Heart right ventricle (tissue), 16 donors: ENCODE measurements around the gene TEAD1. TPM values are rescaled to one million over a fixed set of nuclear protein-coding genes. Genes with fewer than 3 reads are reported as not detected.

Source experiments
- ATAC-seq, 8 donors: fragments of 200-7000 bp; cut with Tn5 transposase; one replicate each; pipeline ENCODE4 v1.9.1; 2020; ENCODE audit warnings: mild to moderate bottlenecking in 8 of 8, moderate library complexity in 8 of 8, moderate number of reproducible peaks in 1 of 8
- DNase-seq, 2 donors: peaks; one replicate each; pipeline ENCODE4 v3.0.0-alpha.2; 2020
- H3K27ac ChIP-seq, 10 donors: fragments of 200-600 bp; sonication (generic) in 2 of 10; one replicate each; pipeline versions ENCODE4 v1.5.0 to v1.8.0; 2020 to 2022; ENCODE audit warnings: mild to moderate bottlenecking in 3 of 10
- H3K27me3 ChIP-seq, 7 donors: fragments of 200-600 bp; one replicate each; pipeline ENCODE4 v1.8.0; 2021 to 2022; ENCODE audit warnings: mild to moderate bottlenecking in 2 of 7
- H3K36me3 ChIP-seq, 9 donors: fragments of 200-600 bp; sonication (generic) in 1 of 9; one replicate each; pipeline versions ENCODE4 v1.5.0 to v1.8.0; 2020 to 2022; ENCODE audit warnings: mild to moderate bottlenecking in 2 of 9
- H3K4me1 ChIP-seq, 9 donors: fragments of 200-600 bp; sonication (generic) in 1 of 9; one replicate each; pipeline versions ENCODE4 v1.5.0 to v1.8.0; 2020 to 2022; ENCODE audit warnings: mild to moderate bottlenecking in 4 of 9
- H3K4me3 ChIP-seq, 10 donors: fragments of 200-600 bp; sonication (generic) in 2 of 10; one replicate each; pipeline versions ENCODE4 v1.5.0 to v1.8.0; 2020 to 2022; ENCODE audit warnings: mild to moderate bottlenecking in 7 of 10, moderate library complexity in 2 of 10
- H3K9me3 ChIP-seq, 11 donors: fragments of 200-600 bp in 10 of 11; sonication (generic) in 2 of 11; one replicate each; pipeline versions ENCODE4 v1.5.0 to v1.8.0; 2013 to 2022; ENCODE audit warnings: mild to moderate bottlenecking in 2 of 11, control low read depth in 1 of 11, moderate library complexity in 1 of 11
- CTCF ChIP-seq, 9 donors: fragments of 200-600 bp; sonication (generic) in 2 of 9; IDR thresholded peaks; one replicate each; pipeline versions ENCODE4 v1.5.0 to v1.8.0; 2021 to 2022; ENCODE audit warnings: antibody characterized with exemption in 9 of 9, mild to moderate bottlenecking in 5 of 9, moderate library complexity in 1 of 9
- WGBS, 2 donors: extraction: QIAGEN DNeasy Blood & Tissue Kit; methylation state at CpG; one replicate each; pipeline ENCODE4 v1.1.7; 2013; ENCODE audit warnings: inconsistent platforms in 1 of 2; 5-methylcytosine and 5-hydroxymethylcytosine counted together
- intact Hi-C, 10 donors: fragments of 100-400 bp; cut with DNase I; formaldehyde crosslinking; loops; one replicate each; pipeline versions ENCODE4 v1.11.1 to v1.14.2; 2022
- polyA plus RNA-seq, 2 donors: library from polyadenylated mRNA; stranded (reverse); fragments of 200-250 nt; gene quantifications; one replicate each; pipeline ENCODE4 v1.2.3, GENCODE V29; 2013
- total RNA-seq, 10 donors: library from RNA; stranded (reverse); fragmentation: NEBNext Ultra II Directional in 3 of 10; extraction: Animal tissue kit (Norgen Biotek cat#: 25700) in 3 of 10; gene quantifications; one replicate each; pipeline versions ENCODE4 v1.2.1 to v1.2.4, GENCODE V29; 2021 to 2023
- donor health status: Arrhythmogenic right ventricular cardiomyopathy.
- donor health status: ischemic (EF 13 %, LVEDD 7.1; RV severe dilation, severe dysfunction).
- donor health status: healthy with polysubstance abuse.
- donor health status: DM: no; HTN: yes; CAD: no.
- donor health status: DM: no; HTN: no; CAD: no.
- donor health status: ischemic (EF 25% LVEDD 6.9; RV normal size, moderate dysfunction).
- donor health status: ischemic (EF 25% LVEDD 5.7; RV mildly dilated, moderate dysfunction).
- donor health status: healthy.
- donor health status: DM: yes; HTN: yes; CAD: no.
- donor health status: Ischemic cardiomyopathy.
- donor health status: ischemic (EF 35%, LVEDD 5.7; RV mildly dilated, moderate dysfunction).
- donor health status: nonischemic (EF 11% LVEDD 7.7; RV severe dilation, severe dysfunction).
- donor health status: DM: yes; HTN: yes; CAD: no.
- donor health status: PGD.
- donor health status: ischemic (EF 29% LVEDD 5.4; RV normal size, mild dysfunction).
- donor health status: nonischemic (EF 23%, LVEDD 6.1; RV moderate dilation, normal function).

TEAD1 gene
- total and polyA plus RNA-seq, 12 donors, result 12.7 to 138 (median 116) TPM

- peaks cover 0 to 7% (median 0%) of the 10 kb centered on the region in 7 donors for H3K27me3 ChIP-seq
- no peak overlapping the region for H3K27ac ChIP-seq
- H3K4me3 ChIP-seq, result no peak overlapping the region
- intact Hi-C loops, result no loop called here
- no peaks in the 10 kb centered on the region for H3K4me1 ChIP-seq
- ATAC-seq (no peak), DNase-seq (no peak)
- H3K9me3 ChIP-seq, result no peaks in the 10 kb centered on the region
- WGBS, 2 donors, result 36 to 41% methylated on average over 2 of the region's 2 CpGs
- no peak for TF ChIP-seq CTCF (IDR thresholded peaks at IDR 0.05)
- no peaks in the 10 kb centered on the region for H3K36me3 ChIP-seq
These were observed 301.0 kb downstream of the TEAD1 start for GRCh38 chr11:12975195-12975594.

GRCh38 chr11:12979928-12980689 lies 305.9 kb downstream of the TEAD1 start:
- Histone ChIP-seq H3K4me1 (no peaks in the 10 kb centered on the region), H3K4me3 (no peak overlapping the region), H3K27ac (no peak overlapping the region), H3K27me3 (peaks cover 0 to 7% (median under 1%) of the 10 kb centered on the region in 7 donors), H3K36me3 (no peaks in the 10 kb centered on the region), H3K9me3 (no peaks in the 10 kb centered on the region)
- 50 to 54% methylated on average over 8 of the region's 8 CpGs for WGBS, 2 donors
- intact Hi-C loops, result no loop called here
- ATAC-seq, result no peak
- no peak for DNase-seq
- TF ChIP-seq CTCF (IDR thresholded peaks at IDR 0.05), result no peak

- Histone ChIP-seq H3K4me3 (no peak overlapping the region), H3K9me3 (no peaks in the 10 kb centered on the region), H3K27me3 (peaks cover 0 to 14% (median 6%) of the 10 kb centered on the region in 7 donors), H3K27ac (no peak overlapping the region), H3K4me1 (no peaks in the 10 kb centered on the region), H3K36me3 (no peaks in the 10 kb centered on the region)
- no peak for TF ChIP-seq CTCF (IDR thresholded peaks at IDR 0.05)
- DNase-seq (no peak), ATAC-seq (no peak)
- intact Hi-C loops, result no loop called here
- WGBS, 2 donors, result 71 to 76% methylated on average over 3 of the region's 3 CpGs
These were observed 307.7 kb downstream of the TEAD1 start for GRCh38 chr11:12981676-12982522.

GRCh38 chr11:12983336-12983735 lies 309.1 kb downstream of the TEAD1 start:
- H3K9me3 ChIP-seq, result no peaks in the 10 kb centered on the region
- no peak overlapping the region for H3K4me3 ChIP-seq
- peaks cover 0 to 23% (median 8%) of the 10 kb centered on the region in 7 donors for H3K27me3 ChIP-seq
- no peaks in the 10 kb centered on the region for H3K36me3 ChIP-seq
- H3K27ac ChIP-seq, result no peak overlapping the region
- WGBS, 2 donors, result 84 to 91% methylated on average over 7 of the region's 7 CpGs
- no peak for DNase-seq
- intact Hi-C loops, result no loop called here
- no peaks in the 10 kb centered on the region for H3K4me1 ChIP-seq
- ATAC-seq, result no peak
- no peak for TF ChIP-seq CTCF (IDR thresholded peaks at IDR 0.05)
